Breast epithelium (tissue), 4 donors: ENCODE measurements around the gene GNAZ. TPM values are rescaled to one million over a fixed set of nuclear protein-coding genes. Genes with fewer than 3 reads are reported as not detected.

Experiments used
- DNase-seq, 2 donors: peaks; one replicate each; pipeline ENCODE4 v3.0.0-alpha.2; 2019; ENCODE audit warnings: low spot score in 2 of 2
- H3K27ac ChIP-seq, 2 donors: fragments of 200-600 bp; sonication (generic) in 1 of 2; one replicate each; pipeline ENCODE4 v1.5.1; 2016 to 2019; ENCODE audit warnings: mild to moderate bottlenecking in 1 of 2
- H3K27me3 ChIP-seq, 2 donors: fragments of 200-600 bp; sonication (generic) in 1 of 2; one replicate each; pipeline versions ENCODE4 v1.5.1 to v1.6.0; 2017 to 2019; ENCODE audit warnings: control low read depth in 1 of 2, mild to moderate bottlenecking in 1 of 2
- H3K36me3 ChIP-seq: fragments of 200-600 bp; one replicate; pipeline ENCODE4 v1.5.1; 2019
- H3K4me1 ChIP-seq, 2 donors: fragments of 200-600 bp; sonication (generic); one replicate each; pipeline ENCODE4 v1.5.1; 2016 to 2019; ENCODE audit warnings: control low read depth in 1 of 2
- H3K4me3 ChIP-seq, 3 donors: fragments of 200-600 bp; sonication (generic); 1 replicate in 2 of 3; 2 replicates in 1 of 3; pipeline ENCODE4 v1.5.1; 2016 to 2019; ENCODE audit warnings: mild to moderate bottlenecking in 3 of 3, moderate library complexity in 2 of 3
- H3K9me3 ChIP-seq, 2 donors: fragments of 200-600 bp; sonication (generic) in 1 of 2; one replicate each; pipeline ENCODE4 v1.5.1; 2016 to 2019; ENCODE audit warnings: control low read depth in 1 of 2
- CTCF ChIP-seq, 3 donors: fragments of 450-650 bp; IDR thresholded peaks; one replicate each; pipeline ENCODE4 v1.5.1; 2016 to 2017; ENCODE audit warnings: antibody characterized with exemption in 3 of 3, mild to moderate bottlenecking in 3 of 3, moderate library complexity in 3 of 3
- POLR2A ChIP-seq: fragments of 450-650 bp; IDR thresholded peaks from one replicate; pipeline ENCODE4 v1.6.1; 2016; ENCODE audit warnings: antibody characterized with exemption, mild to moderate bottlenecking, moderate library complexity
- POLR2AphosphoS5 ChIP-seq, 3 donors: sonication (generic); formaldehyde crosslinking; IDR thresholded peaks; one replicate each; pipeline ENCODE4 v1.6.1; 2017; ENCODE audit warnings: antibody characterized with exemption in 3 of 3
- intact Hi-C: fragments of 100-400 bp; cut with DNase I; formaldehyde crosslinking; loops from one replicate; pipeline ENCODE4 v1.15.1; 2023; ENCODE audit warnings: low total_unique reads
- total RNA-seq, 3 donors: library from RNA; depleted of rRNA; stranded (reverse); fragments of >200 nt; gene quantifications; one replicate each; pipeline ENCODE4 v1.1.0, GENCODE V29; 2016

GNAZ gene
- total RNA-seq, 3 donors from 2014 or later = 5.0 to 15.7 (median 5.3) TPM

GRCh38 chr22:23079240-23079768 lies 9.0 kb downstream of the GNAZ start:
- intact Hi-C loops = no loop called here
- DNase-seq = no peak
- no peak for TF ChIP-seq CTCF (IDR thresholded peaks at IDR 0.05)
- no peak for TF ChIP-seq POLR2AphosphoS5 (IDR thresholded peaks at IDR 0.05)
- TF ChIP-seq POLR2A = no peak

DNA sequence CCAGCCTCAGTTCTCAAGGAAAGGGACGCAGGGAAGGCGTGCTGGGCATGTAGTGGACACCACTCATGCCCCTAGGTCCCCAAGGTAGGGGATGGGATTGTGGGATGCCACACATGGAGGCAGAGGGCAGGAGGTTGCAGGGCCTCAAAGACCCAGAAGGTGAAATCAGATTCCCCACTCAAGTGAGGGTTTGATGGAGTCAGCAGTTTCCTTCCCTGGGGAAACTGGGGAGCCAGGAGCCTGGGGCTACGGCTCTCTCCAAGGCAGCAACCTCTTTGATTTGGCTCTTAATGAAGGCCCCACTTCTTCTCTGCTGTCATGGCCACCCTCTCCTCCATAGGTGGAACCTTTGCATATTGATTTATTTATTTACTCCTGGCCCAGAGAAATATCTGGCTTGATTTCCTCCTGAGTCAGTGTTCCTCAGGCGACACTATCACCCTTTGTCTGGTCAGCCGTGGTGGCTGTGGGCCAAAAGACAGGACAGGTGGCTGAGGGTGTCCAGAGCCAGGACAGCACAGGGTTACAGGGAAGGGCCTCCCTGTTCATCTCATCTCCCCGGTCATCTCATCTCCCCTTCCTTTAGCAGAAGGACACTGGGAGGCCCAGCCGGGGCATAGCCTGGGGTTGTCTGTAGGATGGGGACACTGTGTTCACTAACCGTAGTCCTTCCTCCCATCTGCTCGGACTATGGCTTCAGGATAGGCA lies 9.6 kb downstream of the GNAZ start:
- TF ChIP-seq CTCF (IDR thresholded peaks at IDR 0.05) = no peak
- H3K27ac ChIP-seq = no peak overlapping the region
- H3K36me3 ChIP-seq = no peaks in the 10 kb centered on the region
- H3K9me3 ChIP-seq = no peaks in the 10 kb centered on the region
- H3K4me3 ChIP-seq = no peak overlapping the region
- DNase-seq = no peak
- no peaks in the 10 kb centered on the region for H3K4me1 ChIP-seq
- H3K27me3 ChIP-seq = no peaks in the 10 kb centered on the region
- intact Hi-C loops = no loop called here

More at GRCh38 chr22:23079240-23079768, 9.0 kb downstream of the GNAZ start:
- H3K9me3 ChIP-seq = no peaks in the 10 kb centered on the region
- H3K27me3 ChIP-seq = no peaks in the 10 kb centered on the region
- no peaks in the 10 kb centered on the region for H3K4me1 ChIP-seq
- H3K4me3 ChIP-seq = no peak overlapping the region
- no peak overlapping the region for H3K27ac ChIP-seq
- H3K36me3 ChIP-seq = no peaks in the 10 kb centered on the region

DNA sequence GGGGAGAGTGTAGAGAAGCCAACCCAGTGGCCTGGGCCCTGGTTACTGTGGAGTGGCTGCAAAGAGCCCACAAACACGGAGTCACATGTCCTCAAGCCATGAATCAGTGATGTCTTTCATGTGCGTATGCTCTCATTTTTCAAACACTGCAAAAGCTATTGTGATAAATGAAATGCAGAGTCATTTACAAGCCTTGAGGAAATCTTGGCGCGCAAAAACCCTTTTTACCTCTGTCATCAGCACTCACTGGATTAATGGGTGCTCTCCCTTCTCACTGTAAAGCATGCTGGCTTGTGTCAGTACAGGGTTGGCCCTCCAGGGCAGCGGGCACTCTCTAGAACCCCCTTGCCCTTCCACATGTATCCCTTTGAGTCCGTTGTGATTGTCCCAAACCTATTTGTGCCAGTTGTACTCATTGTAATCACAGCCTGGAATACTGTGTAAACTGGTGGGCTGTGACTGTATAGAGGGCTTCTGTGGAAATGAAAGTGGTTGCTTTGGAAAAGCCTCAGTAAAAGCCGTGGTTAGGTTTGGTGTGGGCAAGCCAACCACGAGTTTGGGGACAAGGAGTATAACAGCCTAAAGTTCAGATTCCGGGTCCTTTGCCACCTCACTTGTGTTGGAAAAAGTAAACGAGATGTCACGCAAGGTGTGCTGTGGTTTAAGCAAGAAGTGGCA lies 10.4 kb downstream of the GNAZ start:
- Histone ChIP-seq H3K9me3 (no peaks in the 10 kb centered on the region), H3K27me3 (no peaks in the 10 kb centered on the region), H3K27ac (no peak overlapping the region), H3K4me3 (no peak overlapping the region), H3K4me1 (no peaks in the 10 kb centered on the region), H3K36me3 (no peaks in the 10 kb centered on the region)
- no peak for DNase-seq
- intact Hi-C loops = no loop called here
- TF ChIP-seq CTCF (IDR thresholded peaks at IDR 0.05) (no peak), POLR2A (no peak), POLR2AphosphoS5 (IDR thresholded peaks at IDR 0.05) (no peak)

- Histone ChIP-seq H3K4me3 (no peak overlapping the region), H3K36me3 (no peaks in the 10 kb centered on the region), H3K9me3 (no peaks in the 10 kb centered on the region), H3K27me3 (no peaks in the 10 kb centered on the region), H3K27ac (no peak overlapping the region), H3K4me1 (no peaks in the 10 kb centered on the region)
- DNase-seq = no peak
- TF ChIP-seq POLR2A = no peak
- no peak for TF ChIP-seq POLR2AphosphoS5 (IDR thresholded peaks at IDR 0.05)
- no peak for TF ChIP-seq CTCF (IDR thresholded peaks at IDR 0.05)
- intact Hi-C loops = no loop called here
These were observed 12.4 kb downstream of the GNAZ start for GRCh38 chr22:23082534-23083314.
